Measurements from ENCODE around the gene ZC2HC1C. TPM values are rescaled to one million over a fixed set of nuclear protein-coding genes. Genes with fewer than 3 reads are reported as not detected.

The ZC2HC1C gene
- total and polyA plus RNA-seq, 2 donors (not counting 1 experiment from before 2014, with no cell fraction given), result 0.21 to 0.59 TPM

GRCh38 chr14:75119056-75119455 is 49.6 kb downstream of the ZC2HC1C start:
- Histone ChIP-seq H3K79me2 (ENCODE audit: control insufficient read depth, insufficient read depth, low read length) (peaks cover 26% of the 10 kb centered on the region), H3K27ac (ENCODE audit: low read length in 2 of 2) (no peak overlapping the region), H3K27me3 (replicated peaks in 1 of 4; ENCODE audit: control extremely low read depth in 1 of 4, control insufficient read depth in 3 of 4, insufficient read depth in 4 of 4, low read length in 3 of 4) (no peaks in the 10 kb centered on the region), H4K20me1 (ENCODE audit: control insufficient read depth, insufficient read depth, low read length, poor library complexity, severe bottlenecking) (no peaks in the 10 kb centered on the region), H3K9me3 (ENCODE audit: control extremely low read depth in 1 of 3, control insufficient read depth in 2 of 3, insufficient read depth in 1 of 3, low read length in 2 of 3) (no peaks in the 10 kb centered on the region), H3K9ac (ENCODE audit: low read length) (no peak overlapping the region), H3K4me2 (replicated peaks; ENCODE audit: low read depth, low read length, poor library complexity, severe bottlenecking) (no peak overlapping the region), H3K4me3 (ENCODE audit: control extremely low read depth in 1 of 5, extremely low read depth in 1 of 5, insufficient read depth in 1 of 5, low read depth in 2 of 5, low read length in 4 of 5) (no peak overlapping the region), H3K36me3 (replicated peaks in 1 of 2; ENCODE audit: control extremely low read depth in 1 of 2, control insufficient read depth in 1 of 2, extremely low read depth in 1 of 2, insufficient read depth in 2 of 2, low read length in 1 of 2) (peaks cover 19 to 62% of the 10 kb centered on the region in 2 experiments), H3K4me1 (ENCODE audit: control insufficient read depth in 2 of 2, insufficient read depth in 2 of 2, low read length in 2 of 2) (peaks cover 0 to 3% of the 10 kb centered on the region in 2 donors), H2AFZ (ENCODE audit: insufficient read depth, low read depth, low read length, poor library complexity, severe bottlenecking) (no peak overlapping the region)
- Mint-ChIP-seq H3K4me3 (no peak overlapping the region), H3K4me1 (peaks cover 3% of the 10 kb centered on the region), H3K27ac (no peak overlapping the region), H3K9me3 (ENCODE audit: insufficient read depth) (no peaks in the 10 kb centered on the region), H3K27me3 (no peaks in the 10 kb centered on the region)
- intact Hi-C loops (cut with micrococcal nuclease), result no loop called here
- ChIA-PET CTCF (interaction anchor here (1.0 kb wide), 1 partner anchor 184 kb away, joined by 3 read pairs; no protein-coding TSS in a partner anchor), POLR2A (no interaction called here)
- TF ChIP-seq EZH2 (IDR thresholded peaks at IDR 0.05; ENCODE audit: borderline replicate concordance, insufficient read depth, low read depth, low read length, poor library complexity, severe bottlenecking) (no peak), CTCF (IDR thresholded peaks at IDR 0.05) (no peak)
- no peak for ATAC-seq (ENCODE audit: low read depth)
- no peak for DNase-seq
- no CpG with 5 or more reads among the region's 2 CpGs for WGBS (ENCODE audit: insufficient coverage)

GRCh38 chr14:75120541-75121291 is 51.3 kb downstream of the ZC2HC1C start:
- POLR2A ChIA-PET, result no interaction called here
- ATAC-seq (ENCODE audit: low read depth), result no peak
- Histone ChIP-seq H3K9ac (ENCODE audit: low read length) (no peak overlapping the region), H3K4me2 (replicated peaks; ENCODE audit: low read depth, low read length, poor library complexity, severe bottlenecking) (no peak overlapping the region), H2AFZ (ENCODE audit: insufficient read depth, low read depth, low read length, poor library complexity, severe bottlenecking) (no peak overlapping the region), H3K27me3 (replicated peaks in 1 of 4; ENCODE audit: control extremely low read depth in 1 of 4, control insufficient read depth in 3 of 4, insufficient read depth in 4 of 4, low read length in 3 of 4) (no peaks in the 10 kb centered on the region), H3K36me3 (replicated peaks in 1 of 2; ENCODE audit: control extremely low read depth in 1 of 2, control insufficient read depth in 1 of 2, extremely low read depth in 1 of 2, insufficient read depth in 2 of 2, low read length in 1 of 2) (peaks cover 11 to 47% of the 10 kb centered on the region in 2 experiments), H3K4me1 (ENCODE audit: control insufficient read depth in 2 of 2, insufficient read depth in 2 of 2, low read length in 2 of 2) (peaks cover 6 to 7% of the 10 kb centered on the region in 2 donors), H3K9me3 (ENCODE audit: control extremely low read depth in 1 of 3, control insufficient read depth in 2 of 3, insufficient read depth in 1 of 3, low read length in 2 of 3) (no peaks in the 10 kb centered on the region), H3K27ac (ENCODE audit: low read length in 2 of 2) (no peak overlapping the region), H4K20me1 (ENCODE audit: control insufficient read depth, insufficient read depth, low read length, poor library complexity, severe bottlenecking) (no peaks in the 10 kb centered on the region), H3K79me2 (ENCODE audit: control insufficient read depth, insufficient read depth, low read length) (peaks cover 42% of the 10 kb centered on the region), H3K4me3 (ENCODE audit: control extremely low read depth in 1 of 5, extremely low read depth in 1 of 5, insufficient read depth in 1 of 5, low read depth in 2 of 5, low read length in 4 of 5) (no peak overlapping the region)
- Mint-ChIP-seq H3K9me3 (ENCODE audit: insufficient read depth) (no peaks in the 10 kb centered on the region), H3K27ac (no peak overlapping the region), H3K4me1 (peaks cover 14% of the 10 kb centered on the region), H3K27me3 (no peaks in the 10 kb centered on the region), H3K4me3 (no peak overlapping the region)
- 59% methylated on average over 3 of the region's 3 CpGs for WGBS (ENCODE audit: insufficient coverage)
- intact Hi-C loops (cut with micrococcal nuclease), result loop anchor here (10.0 kb wide), 1 partner anchor 56 kb away; the partner anchor contains the start of genes ACYP1 and ZC2HC1C
- CTCF ChIA-PET, result interaction anchor here (1.0 to 1.1 kb wide), 2 partner anchors 32 to 178 kb away, joined by 5 read pairs; no protein-coding TSS in a partner anchor
- DNase-seq, result no peak
- TF ChIP-seq CTCF (IDR thresholded peaks at IDR 0.05), result no peak
- no peak for TF ChIP-seq EZH2 (IDR thresholded peaks at IDR 0.05; ENCODE audit: borderline replicate concordance, insufficient read depth, low read depth, low read length, poor library complexity, severe bottlenecking)
